ENCODE results near the gene FMN1.

DNA sequence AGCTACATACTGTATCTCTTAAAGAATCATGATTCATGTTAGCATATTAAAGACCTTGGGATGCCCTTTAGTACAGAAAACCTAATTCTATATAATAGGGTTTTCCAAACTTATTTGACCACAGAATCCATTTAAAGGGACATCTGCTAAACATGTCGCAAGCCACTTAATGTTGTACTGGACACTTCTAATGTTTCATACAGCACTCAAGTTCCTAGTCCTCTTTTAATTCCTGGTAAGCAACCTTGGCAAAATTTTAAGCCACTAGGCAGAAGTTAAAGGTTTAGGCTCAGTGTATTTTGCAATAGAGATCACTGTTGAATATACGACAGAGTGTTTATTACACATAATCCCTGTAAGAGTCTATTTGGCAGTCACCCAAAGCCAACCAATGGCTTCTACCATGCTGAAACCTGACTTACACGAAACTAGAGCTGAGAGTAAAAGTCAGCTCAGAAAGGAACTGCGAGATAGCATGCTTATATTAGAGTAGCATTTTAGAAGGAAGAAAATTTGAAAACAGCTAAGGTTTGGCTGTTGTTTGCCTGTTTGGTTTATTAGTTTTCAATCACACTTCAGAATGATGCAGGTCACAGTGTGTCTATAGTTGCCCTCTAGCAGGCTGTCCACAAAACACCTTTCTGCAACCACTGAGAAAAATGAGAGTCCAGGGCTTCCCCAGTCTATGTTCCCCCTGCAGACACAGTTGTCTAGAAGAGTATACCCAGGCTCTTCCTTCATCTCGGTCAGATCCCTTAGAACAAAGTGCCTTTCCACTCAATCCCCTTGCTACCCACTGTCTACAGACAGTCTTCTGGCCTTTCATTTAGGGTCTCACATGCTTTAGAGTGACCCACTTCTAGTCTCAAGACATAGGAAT, 104.4 kb downstream of the FMN1 start:
- TF ChIP-seq, protein P1, sequence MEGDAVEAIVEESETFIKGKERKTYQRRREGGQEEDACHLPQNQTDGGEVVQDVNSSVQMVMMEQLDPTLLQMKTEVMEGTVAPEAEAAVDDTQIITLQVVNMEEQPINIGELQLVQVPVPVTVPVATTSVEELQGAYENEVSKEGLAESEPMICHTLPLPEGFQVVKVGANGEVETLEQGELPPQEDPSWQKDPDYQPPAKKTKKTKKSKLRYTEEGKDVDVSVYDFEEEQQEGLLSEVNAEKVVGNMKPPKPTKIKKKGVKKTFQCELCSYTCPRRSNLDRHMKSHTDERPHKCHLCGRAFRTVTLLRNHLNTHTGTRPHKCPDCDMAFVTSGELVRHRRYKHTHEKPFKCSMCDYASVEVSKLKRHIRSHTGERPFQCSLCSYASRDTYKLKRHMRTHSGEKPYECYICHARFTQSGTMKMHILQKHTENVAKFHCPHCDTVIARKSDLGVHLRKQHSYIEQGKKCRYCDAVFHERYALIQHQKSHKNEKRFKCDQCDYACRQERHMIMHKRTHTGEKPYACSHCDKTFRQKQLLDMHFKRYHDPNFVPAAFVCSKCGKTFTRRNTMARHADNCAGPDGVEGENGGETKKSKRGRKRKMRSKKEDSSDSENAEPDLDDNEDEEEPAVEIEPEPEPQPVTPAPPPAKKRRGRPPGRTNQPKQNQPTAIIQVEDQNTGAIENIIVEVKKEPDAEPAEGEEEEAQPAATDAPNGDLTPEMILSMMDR (IDR thresholded peaks at IDR 0.05): no peak
- no peak for TF ChIP-seq POLR2A (IDR thresholded peaks at IDR 0.05)
- peak; percentile 94 for TF ChIP-seq POLR2AphosphoS5 (IDR thresholded peaks at IDR 0.05)
- TF ChIP-seq EP300 (IDR thresholded peaks at IDR 0.05): no peak
